ENCODE results near the gene COTL1. TPM values are rescaled to one million over a fixed set of nuclear protein-coding genes. Genes with fewer than 3 reads are reported as not detected.
A peak's percentile ranks its signal among the peaks of the same experiment; 100 is the strongest.

The COTL1 gene
- total and polyA plus RNA-seq, 2 donors from 2014 or later: 122 to 136 TPM

DNA sequence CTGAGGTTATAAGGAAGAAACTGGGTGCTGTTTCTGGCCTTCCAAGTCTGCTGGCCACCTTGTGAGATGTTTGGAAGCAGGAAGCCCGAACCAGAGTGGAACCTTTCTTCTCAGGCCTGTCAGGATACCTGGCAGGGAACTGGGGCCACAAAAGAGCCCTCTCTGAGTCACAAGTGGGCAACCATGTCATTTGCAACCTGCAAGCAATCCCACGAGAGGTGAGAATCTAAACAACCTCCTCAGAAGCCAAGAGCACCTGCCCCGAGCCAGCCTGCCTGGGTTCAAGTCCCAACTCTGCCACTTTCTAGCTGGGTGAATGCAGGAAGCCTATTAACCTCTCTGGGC lies 3.3 kb downstream of the COTL1 start:
- intact Hi-C loops (cut with DNase I): no loop called here
- H3K27me3 ChIP-seq (ENCODE audit: control insufficient read depth, insufficient read depth, low read length): no peaks in the 10 kb centered on the region
- no peaks in the 10 kb centered on the region for H3K9me3 ChIP-seq (ENCODE audit: control insufficient read depth in 2 of 3, insufficient read depth in 1 of 3, low read length in 3 of 3)
- H3K27ac ChIP-seq (ENCODE audit: low read depth in 2 of 2, low read length in 2 of 2): no peak overlapping the region
- H3K36me3 ChIP-seq (ENCODE audit: control insufficient read depth in 2 of 3, insufficient read depth in 3 of 3, low read length in 3 of 3): no peaks in the 10 kb centered on the region
- peaks cover 0 to 26% (median 0%) of the 10 kb centered on the region in 3 donors for H3K4me1 ChIP-seq (ENCODE audit: control insufficient read depth in 2 of 3, insufficient read depth in 2 of 3, low read depth in 1 of 3, low read length in 3 of 3)
- H3K4me3 ChIP-seq (ENCODE audit: low read length in 3 of 3): peak overlapping the region in 1 of 3 donors; percentile 56
- no peak overlapping the region for H3K9ac ChIP-seq (ENCODE audit: low read length in 3 of 3)
- no peak for FAIRE-seq
- TF ChIP-seq, protein P1, sequence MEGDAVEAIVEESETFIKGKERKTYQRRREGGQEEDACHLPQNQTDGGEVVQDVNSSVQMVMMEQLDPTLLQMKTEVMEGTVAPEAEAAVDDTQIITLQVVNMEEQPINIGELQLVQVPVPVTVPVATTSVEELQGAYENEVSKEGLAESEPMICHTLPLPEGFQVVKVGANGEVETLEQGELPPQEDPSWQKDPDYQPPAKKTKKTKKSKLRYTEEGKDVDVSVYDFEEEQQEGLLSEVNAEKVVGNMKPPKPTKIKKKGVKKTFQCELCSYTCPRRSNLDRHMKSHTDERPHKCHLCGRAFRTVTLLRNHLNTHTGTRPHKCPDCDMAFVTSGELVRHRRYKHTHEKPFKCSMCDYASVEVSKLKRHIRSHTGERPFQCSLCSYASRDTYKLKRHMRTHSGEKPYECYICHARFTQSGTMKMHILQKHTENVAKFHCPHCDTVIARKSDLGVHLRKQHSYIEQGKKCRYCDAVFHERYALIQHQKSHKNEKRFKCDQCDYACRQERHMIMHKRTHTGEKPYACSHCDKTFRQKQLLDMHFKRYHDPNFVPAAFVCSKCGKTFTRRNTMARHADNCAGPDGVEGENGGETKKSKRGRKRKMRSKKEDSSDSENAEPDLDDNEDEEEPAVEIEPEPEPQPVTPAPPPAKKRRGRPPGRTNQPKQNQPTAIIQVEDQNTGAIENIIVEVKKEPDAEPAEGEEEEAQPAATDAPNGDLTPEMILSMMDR (IDR thresholded peaks at IDR 0.05; ENCODE audit: borderline replicate concordance, extremely low read depth, insufficient read depth): no peak
- peak in 1 of 5 donors; percentile 37 for DNase-seq

DNA sequence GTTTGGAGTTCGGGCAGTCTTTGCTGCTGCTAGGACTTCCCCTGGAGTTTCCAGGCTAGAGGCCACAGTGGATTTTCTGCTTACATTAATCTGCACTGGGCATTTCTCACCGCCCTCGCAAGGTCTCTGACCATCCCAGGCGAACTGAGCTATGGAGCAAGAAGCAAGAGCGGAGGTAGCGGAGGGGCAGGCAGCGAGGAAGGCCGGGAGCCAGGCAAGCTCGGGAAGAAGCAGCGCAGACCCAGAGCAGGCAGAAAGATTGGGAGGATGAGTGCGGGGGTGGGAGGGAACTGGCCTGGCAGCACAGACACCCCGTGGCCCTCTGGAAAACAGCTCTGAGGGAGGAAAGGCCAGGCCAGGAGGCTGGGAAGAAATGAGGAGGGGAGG lies 3.8 kb downstream of the COTL1 start:
- no peaks in the 10 kb centered on the region for H3K36me3 ChIP-seq (ENCODE audit: control insufficient read depth in 2 of 3, insufficient read depth in 3 of 3, low read length in 3 of 3)
- H3K9me3 ChIP-seq (ENCODE audit: control insufficient read depth in 2 of 3, insufficient read depth in 1 of 3, low read length in 3 of 3): no peaks in the 10 kb centered on the region
- H3K4me3 ChIP-seq (ENCODE audit: low read length in 3 of 3): no peak overlapping the region
- H3K4me1 ChIP-seq (ENCODE audit: control insufficient read depth in 2 of 3, insufficient read depth in 2 of 3, low read depth in 1 of 3, low read length in 3 of 3): peaks cover 0 to 26% (median 0%) of the 10 kb centered on the region in 3 donors
- FAIRE-seq: no peak
- H3K27ac ChIP-seq (ENCODE audit: low read depth in 2 of 2, low read length in 2 of 2): peak overlapping the region; percentile 10 to 32
- H3K27me3 ChIP-seq (ENCODE audit: control insufficient read depth, insufficient read depth, low read length): no peaks in the 10 kb centered on the region
- intact Hi-C loops (cut with DNase I): no loop called here
- peak in 2 of 5 donors; percentile 54 to 55 for DNase-seq
- TF ChIP-seq, protein P1 (IDR thresholded peaks at IDR 0.05; ENCODE audit: borderline replicate concordance, extremely low read depth, insufficient read depth): no peak
- H3K9ac ChIP-seq (ENCODE audit: low read length in 3 of 3): no peak overlapping the region

DNA sequence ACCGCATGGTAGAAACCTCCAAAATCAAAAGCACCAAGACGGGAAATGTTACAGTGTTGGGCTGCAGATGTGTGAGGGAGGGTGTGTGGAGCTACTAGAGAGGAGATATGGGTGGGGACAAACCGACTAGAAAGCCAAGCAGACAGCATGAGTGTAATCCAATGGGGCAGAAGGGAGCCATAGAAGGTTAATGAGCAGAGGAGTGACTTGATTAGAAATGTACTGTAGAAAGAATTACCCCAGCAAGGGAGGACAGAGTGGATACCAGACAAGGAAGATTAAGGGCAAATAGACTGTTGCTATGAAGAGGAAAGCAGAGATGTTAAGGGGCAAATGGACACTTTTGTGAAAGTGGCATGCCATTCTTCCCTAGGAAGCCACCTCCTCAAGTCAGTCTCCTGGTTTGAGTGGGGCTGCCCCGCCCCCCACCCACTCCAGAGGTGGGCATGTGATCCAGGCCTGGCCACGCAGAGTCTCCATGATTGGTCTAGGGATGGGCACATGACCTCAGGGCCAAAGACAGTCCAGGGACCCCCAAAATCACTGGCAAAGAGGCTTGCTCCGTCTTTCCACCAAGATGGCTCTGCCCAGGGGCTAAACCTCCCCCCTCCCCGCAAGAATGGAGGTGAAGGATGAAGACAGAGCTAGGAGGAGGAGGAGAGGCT lies 4.3 kb downstream of the COTL1 start:
- intact Hi-C loops (cut with DNase I): no loop called here
- DNase-seq (peak in 1 of 5 donors; percentile 46), FAIRE-seq (no peak)
- TF ChIP-seq, protein P1 (IDR thresholded peaks at IDR 0.05; ENCODE audit: borderline replicate concordance, extremely low read depth, insufficient read depth): no peak
- Histone ChIP-seq H3K27me3 (ENCODE audit: control insufficient read depth, insufficient read depth, low read length) (no peaks in the 10 kb centered on the region), H3K4me3 (ENCODE audit: low read length in 3 of 3) (no peak overlapping the region), H3K9me3 (ENCODE audit: control insufficient read depth in 2 of 3, insufficient read depth in 1 of 3, low read length in 3 of 3) (no peaks in the 10 kb centered on the region), H3K4me1 (ENCODE audit: control insufficient read depth in 2 of 3, insufficient read depth in 2 of 3, low read depth in 1 of 3, low read length in 3 of 3) (peaks cover 0 to 24% (median 0%) of the 10 kb centered on the region in 3 donors), H3K36me3 (ENCODE audit: control insufficient read depth in 2 of 3, insufficient read depth in 3 of 3, low read length in 3 of 3) (no peaks in the 10 kb centered on the region), H3K9ac (ENCODE audit: low read length in 3 of 3) (no peak overlapping the region), H3K27ac (ENCODE audit: low read depth in 2 of 2, low read length in 2 of 2) (peak overlapping the region in 1 of 2 donors; percentile 10)

Data from kidney (tissue), 14 donors.